ENCODE data around the gene SNRPB2. TPM values are rescaled to one million over a fixed set of nuclear protein-coding genes. Genes with fewer than 3 reads are reported as not detected.

Gene SNRPB2
- total RNA-seq, 1 experiment from 2014 or later = 89.7 TPM

- TF ChIP-seq EZH2 (IDR thresholded peaks at IDR 0.05; ENCODE audit: low read length, unreplicated experiment) = no peak
- no peak for TF ChIP-seq EZH2phosphoT487 (IDR thresholded peaks at IDR 0.05; ENCODE audit: borderline replicate concordance, low read length)
- TF ChIP-seq, protein P1, sequence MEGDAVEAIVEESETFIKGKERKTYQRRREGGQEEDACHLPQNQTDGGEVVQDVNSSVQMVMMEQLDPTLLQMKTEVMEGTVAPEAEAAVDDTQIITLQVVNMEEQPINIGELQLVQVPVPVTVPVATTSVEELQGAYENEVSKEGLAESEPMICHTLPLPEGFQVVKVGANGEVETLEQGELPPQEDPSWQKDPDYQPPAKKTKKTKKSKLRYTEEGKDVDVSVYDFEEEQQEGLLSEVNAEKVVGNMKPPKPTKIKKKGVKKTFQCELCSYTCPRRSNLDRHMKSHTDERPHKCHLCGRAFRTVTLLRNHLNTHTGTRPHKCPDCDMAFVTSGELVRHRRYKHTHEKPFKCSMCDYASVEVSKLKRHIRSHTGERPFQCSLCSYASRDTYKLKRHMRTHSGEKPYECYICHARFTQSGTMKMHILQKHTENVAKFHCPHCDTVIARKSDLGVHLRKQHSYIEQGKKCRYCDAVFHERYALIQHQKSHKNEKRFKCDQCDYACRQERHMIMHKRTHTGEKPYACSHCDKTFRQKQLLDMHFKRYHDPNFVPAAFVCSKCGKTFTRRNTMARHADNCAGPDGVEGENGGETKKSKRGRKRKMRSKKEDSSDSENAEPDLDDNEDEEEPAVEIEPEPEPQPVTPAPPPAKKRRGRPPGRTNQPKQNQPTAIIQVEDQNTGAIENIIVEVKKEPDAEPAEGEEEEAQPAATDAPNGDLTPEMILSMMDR (conservative IDR thresholded peaks at IDR 0.05; ENCODE audit: low read depth, low read length) = no peak
- no peak for ATAC-seq
- H3K4me3 ChIP-seq (ENCODE audit: low read length) = no peak overlapping the region
- H3K36me3 ChIP-seq (ENCODE audit: low read depth, low read length) = no peaks in the 10 kb centered on the region
- no peak for DNase-seq
- no peaks in the 10 kb centered on the region for H3K9me2 ChIP-seq (replicated peaks; ENCODE audit: low read length)
- H4K20me1 ChIP-seq (ENCODE audit: low read length) = no peaks in the 10 kb centered on the region
- no peak overlapping the region for H3K27ac ChIP-seq (ENCODE audit: low read length)
- no peak overlapping the region for H2AFZ ChIP-seq (ENCODE audit: low read length)
- CTCF ChIA-PET = no interaction called here
- POLR2A ChIA-PET (ENCODE audit: unreplicated experiment) = no interaction called here
- H3F3A ChIP-seq (ENCODE audit: low read length, unreplicated experiment) = no peaks in the 10 kb centered on the region
- no TSS peak for BruUV-seq (replicated peaks)
- H3K79me2 ChIP-seq (ENCODE audit: low read length) = no peaks in the 10 kb centered on the region
- H3K9ac ChIP-seq (ENCODE audit: low read length) = no peak overlapping the region
- no peaks in the 10 kb centered on the region for H3K4me1 ChIP-seq (ENCODE audit: insufficient read depth, low read length)
- H3K4me2 ChIP-seq (ENCODE audit: low read length) = no peak overlapping the region
- intact Hi-C loops (cut with micrococcal nuclease) = no loop called here
- H3K9me3 ChIP-seq (ENCODE audit: low read length) = no peaks in the 10 kb centered on the region
- peaks cover 43% of the 10 kb centered on the region for H3K27me3 ChIP-seq (ENCODE audit: low read length)
Observed at GRCh38 chr20:16689906-16690305, 39.9 kb upstream of the SNRPB2 start.

- Histone ChIP-seq H3F3A (ENCODE audit: low read length, unreplicated experiment) (no peaks in the 10 kb centered on the region), H3K4me1 (ENCODE audit: insufficient read depth, low read length) (no peaks in the 10 kb centered on the region), H3K9me3 (ENCODE audit: low read length) (no peaks in the 10 kb centered on the region), H3K9me2 (replicated peaks; ENCODE audit: low read length) (no peaks in the 10 kb centered on the region), H2AFZ (ENCODE audit: low read length) (no peak overlapping the region), H3K4me2 (ENCODE audit: low read length) (no peak overlapping the region), H3K27ac (ENCODE audit: low read length) (no peak overlapping the region), H3K79me2 (ENCODE audit: low read length) (no peaks in the 10 kb centered on the region), H3K27me3 (ENCODE audit: low read length) (peaks cover 55% of the 10 kb centered on the region), H3K4me3 (ENCODE audit: low read length) (no peak overlapping the region), H3K9ac (ENCODE audit: low read length) (no peak overlapping the region), H3K36me3 (ENCODE audit: low read depth, low read length) (no peaks in the 10 kb centered on the region), H4K20me1 (ENCODE audit: low read length) (no peaks in the 10 kb centered on the region)
- POLR2A ChIA-PET (ENCODE audit: unreplicated experiment) = no interaction called here
- BruUV-seq (replicated peaks) = no TSS peak
- intact Hi-C loops (cut with micrococcal nuclease) = no loop called here
- ATAC-seq (no peak), DNase-seq (no peak)
- TF ChIP-seq, protein P1 (conservative IDR thresholded peaks at IDR 0.05; ENCODE audit: low read depth, low read length) = no peak
- no peak for TF ChIP-seq EZH2 (IDR thresholded peaks at IDR 0.05; ENCODE audit: low read length, unreplicated experiment)
- no peak for TF ChIP-seq EZH2phosphoT487 (IDR thresholded peaks at IDR 0.05; ENCODE audit: borderline replicate concordance, low read length)
- CTCF ChIA-PET = no interaction called here
Observed at GRCh38 chr20:16691381-16691780, 38.4 kb upstream of the SNRPB2 start.

DNA sequence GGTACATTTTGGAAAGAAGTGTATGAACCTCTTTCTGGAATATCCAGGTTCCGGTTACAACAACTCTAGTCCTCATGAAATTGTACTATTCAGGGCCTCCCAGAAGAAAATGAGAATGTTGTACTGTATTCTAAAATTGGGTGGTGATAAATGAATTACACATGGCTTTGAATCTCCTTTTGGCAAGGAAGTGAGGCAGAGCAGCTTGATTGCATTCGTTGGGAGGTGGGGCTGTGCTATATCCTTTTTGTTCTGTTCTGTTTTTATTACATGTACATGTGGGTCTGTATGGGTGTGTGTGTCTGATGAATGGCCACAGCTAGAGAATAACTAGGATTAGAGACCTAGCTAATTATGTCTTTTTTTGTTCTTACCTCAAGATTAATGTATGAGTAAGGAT, 37.8 kb upstream of the SNRPB2 start:
- Histone ChIP-seq H3K9me2 (replicated peaks; ENCODE audit: low read length) (no peaks in the 10 kb centered on the region), H3K27me3 (ENCODE audit: low read length) (peaks cover 59% of the 10 kb centered on the region), H3K4me2 (ENCODE audit: low read length) (no peak overlapping the region), H3K9me3 (ENCODE audit: low read length) (no peaks in the 10 kb centered on the region), H2AFZ (ENCODE audit: low read length) (no peak overlapping the region), H3K4me1 (ENCODE audit: insufficient read depth, low read length) (no peaks in the 10 kb centered on the region), H3K27ac (ENCODE audit: low read length) (no peak overlapping the region), H3K36me3 (ENCODE audit: low read depth, low read length) (no peaks in the 10 kb centered on the region), H3K9ac (ENCODE audit: low read length) (no peak overlapping the region), H3K79me2 (ENCODE audit: low read length) (no peaks in the 10 kb centered on the region), H4K20me1 (ENCODE audit: low read length) (no peaks in the 10 kb centered on the region), H3K4me3 (ENCODE audit: low read length) (no peak overlapping the region), H3F3A (ENCODE audit: low read length, unreplicated experiment) (no peaks in the 10 kb centered on the region)
- BruUV-seq (replicated peaks) = no TSS peak
- DNase-seq (no peak), ATAC-seq (no peak)
- POLR2A ChIA-PET (ENCODE audit: unreplicated experiment) = no interaction called here
- TF ChIP-seq EZH2 (IDR thresholded peaks at IDR 0.05; ENCODE audit: low read length, unreplicated experiment) = no peak
- TF ChIP-seq, protein P1 (conservative IDR thresholded peaks at IDR 0.05; ENCODE audit: low read depth, low read length) = no peak
- no peak for TF ChIP-seq EZH2phosphoT487 (IDR thresholded peaks at IDR 0.05; ENCODE audit: borderline replicate concordance, low read length)
- intact Hi-C loops (cut with micrococcal nuclease) = no loop called here
- CTCF ChIA-PET = no interaction called here

Data from PC-3 (cell line).